H1 (cell line): ENCODE data around the gene PCDHGA1. TPM values are rescaled to one million over a fixed set of nuclear protein-coding genes. Genes with fewer than 3 reads are reported as not detected.

ENCODE experiments used
- CBX5 ChIP-seq: fragments of 300-800, 300-1000 bp; sonication (generic); IDR thresholded peaks from 2 replicates; pipeline ENCODE4 v1.7.1; 2016; ENCODE audit warnings: antibody characterized with exemption, low read length, low read depth
- CBX8 ChIP-seq: fragments of 300-800, 300-1000 bp; sonication (generic); IDR thresholded peaks from 2 replicates; pipeline ENCODE4 v1.7.1; 2016; ENCODE audit warnings: low read depth, low read length, borderline replicate concordance
- CHD2 ChIP-seq: IDR thresholded peaks from 2 replicates; pipeline ENCODE4 v1.6.1; 2012; ENCODE audit warnings: low read length, improper control_type of control experiment
- CTCF ChIP-seq, 3 experiments: IDR thresholded peaks; 1 replicate in 2 of 3; 2 replicates in 1 of 3; pipeline versions ENCODE4 v1.5.1 to v1.6.1; 2011; ENCODE audit warnings: low read length in 3 of 3, mild to moderate bottlenecking in 3 of 3, inconsistent platforms in 2 of 3, low read depth in 1 of 3, moderate library complexity in 1 of 3; ENCODE audit not compliant: insufficient read depth in 1 of 3; ENCODE audit errors: control extremely low read depth in 1 of 3
- E2F6 ChIP-seq: IDR thresholded peaks from 2 replicates; pipeline ENCODE4 v1.6.1; 2012; ENCODE audit warnings: inconsistent platforms
- EGR1 ChIP-seq: IDR thresholded peaks from 2 replicates; pipeline ENCODE4 v1.6.1; 2011; ENCODE audit warnings: low read depth, low read length, borderline replicate concordance
- FOSL1 ChIP-seq: IDR thresholded peaks from 2 replicates; pipeline ENCODE4 v1.6.1; 2011; ENCODE audit warnings: mild to moderate bottlenecking, low read depth, low read length, moderate library complexity; ENCODE audit not compliant: insufficient read depth
- JUN ChIP-seq: IDR thresholded peaks from 2 replicates; pipeline ENCODE4 v1.6.1; 2011; ENCODE audit warnings: low read depth, mild to moderate bottlenecking, improper control_type of control experiment, low read length
- MAX ChIP-seq: IDR thresholded peaks from 2 replicates; pipeline ENCODE4 v1.6.1; 2012; ENCODE audit warnings: inconsistent platforms
- POLR2A ChIP-seq, 2 experiments: IDR thresholded peaks; 1 replicate in 1 of 2; 2 replicates in 1 of 2; pipeline ENCODE4 v1.6.1; 2011; ENCODE audit warnings: low read depth in 2 of 2, low read length in 2 of 2, mild to moderate bottlenecking in 2 of 2; ENCODE audit errors: control extremely low read depth in 1 of 2
- POLR2AphosphoS5 ChIP-seq: IDR thresholded peaks from 2 replicates; pipeline ENCODE4 v1.6.1; 2011; ENCODE audit warnings: low read depth, low read length
- RNF2 ChIP-seq: fragments of 200-900, 300-1000 bp; sonication (generic); IDR thresholded peaks from 2 replicates; pipeline ENCODE4 v1.7.1; 2016; ENCODE audit warnings: borderline replicate concordance, low read depth, mild to moderate bottlenecking, antibody characterized with exemption, low read length; ENCODE audit not compliant: poor library complexity, severe bottlenecking; ENCODE audit errors: missing control alignments
- RXRA ChIP-seq: IDR thresholded peaks from 2 replicates; pipeline ENCODE4 v1.6.1; 2011; ENCODE audit warnings: low read depth, mild to moderate bottlenecking, low read length, moderate library complexity; ENCODE audit not compliant: insufficient read depth
- SIN3A ChIP-seq, 2 experiments: IDR thresholded peaks in 1 of 2; conservative IDR thresholded peaks in 1 of 2; 2 replicates each; pipeline ENCODE4 v1.6.1; 2011 to 2012; ENCODE audit warnings: low read length in 2 of 2, improper control_type of control experiment in 1 of 2, low read depth in 1 of 2, mild to moderate bottlenecking in 1 of 2
- SP1 ChIP-seq: IDR thresholded peaks from 2 replicates; pipeline ENCODE4 v1.6.1; 2011; ENCODE audit warnings: low read depth, low read length
- SUZ12 ChIP-seq: fragments of 200-600 bp; sonication (generic); IDR thresholded peaks from 2 replicates; pipeline ENCODE4 v1.6.1; 2012; ENCODE audit warnings: mild to moderate bottlenecking, inconsistent platforms, low read length, moderate library complexity, mixed read lengths
- TAF1 ChIP-seq: IDR thresholded peaks from 2 replicates; pipeline ENCODE4 v1.6.1; 2011; ENCODE audit warnings: mild to moderate bottlenecking, low read depth, low read length
- YY1 ChIP-seq: IDR thresholded peaks from 2 replicates; pipeline ENCODE4 v1.6.1; 2011; ENCODE audit warnings: low read depth, mild to moderate bottlenecking, low read length
- ZNF274 ChIP-seq: IDR thresholded peaks from 2 replicates; pipeline ENCODE4 v1.7.0; 2012; ENCODE audit warnings: low read length, borderline replicate concordance; ENCODE audit errors: extremely low read depth
- polyA plus RNA-seq, 7 experiments: library from polyadenylated mRNA; depleted of rRNA in 3 of 7; stranded (reverse) in 5 of 7; unstranded in 2 of 7; fragments of >200 nt in 5 of 7; fragments of 200-250 nt in 2 of 7; gene quantifications; 1 replicate in 5 of 7; 2 replicates in 1 of 7; 4 replicates in 1 of 7; pipeline versions ENCODE4 v1.2.1 to v1.2.3, GENCODE V29; 2011 to 2013; ENCODE audit warnings: missing spikeins in 2 of 7, mixed read lengths in 2 of 7
- total RNA-seq: library from RNA; stranded (reverse); fragmentation: NEBNext Ultra II Directional; extraction: Animal tissue kit (Norgen Biotek cat#: 25700); gene quantifications from 2 replicates; pipeline ENCODE4 v1.2.1, GENCODE V29; 2021

PCDHGA1 gene
- total and polyA plus RNA-seq, 2 of the 8 experiments (the other 6 are each of a cell fraction or from before 2014, with no cell fraction given), result 0.57 to 0.89 TPM

GRCh38 chr5:141320225-141321169, 9.8 kb upstream of the PCDHGA1 start, which contains the start of gene TAF7 (continued):
- TF ChIP-seq CTCF (IDR thresholded peaks at IDR 0.05; ENCODE audit: control extremely low read depth in 1 of 3, insufficient read depth in 1 of 3, low read depth in 1 of 3, low read length in 3 of 3) (peak; percentile 77 to 93 (median 80)), MAX (peak; percentile 59), ZNF274 (no peak), SP1 (0 out of 2 replicates have a peak, but pooled peaks have one; percentile 7), YY1 (peak; percentile 98), CBX5 (no peak), POLR2AphosphoS5 (peak; percentile 97), SUZ12 (no peak), RNF2 (no peak), RXRA (no peak), EGR1 (no peak; the same call in 1 of the 2 replicates), SIN3A (conservative IDR thresholded peaks at IDR 0.05 in 1 of 2, IDR thresholded peaks at IDR 0.05 in 1 of 2; ENCODE audit: low read depth in 1 of 2, low read length in 2 of 2) (peak in 1 of 2 experiments; percentile 76; a peak in 2 of 4 replicates), CHD2 (peak; percentile 78), E2F6 (peak; percentile 45), FOSL1 (no peak), TAF1 (peak; percentile 98), POLR2A (IDR thresholded peaks at IDR 0.05; ENCODE audit: control extremely low read depth in 1 of 2, low read depth in 2 of 2, low read length in 2 of 2) (peak; percentile 95 to 98), CBX8 (no peak), JUN (no peak)
